GM21360 (cell line): Measurements from ENCODE around the gene OLA1.

Experiments
- ATAC-seq: cut with Tn5 transposase; IDR thresholded peaks from one replicate; pipeline ENCODE4 v1.9.1; 2021; ENCODE audit warnings: mild to moderate bottlenecking, moderate library complexity; ENCODE audit not compliant: unreplicated experiment

OLA1 gene

DNA sequence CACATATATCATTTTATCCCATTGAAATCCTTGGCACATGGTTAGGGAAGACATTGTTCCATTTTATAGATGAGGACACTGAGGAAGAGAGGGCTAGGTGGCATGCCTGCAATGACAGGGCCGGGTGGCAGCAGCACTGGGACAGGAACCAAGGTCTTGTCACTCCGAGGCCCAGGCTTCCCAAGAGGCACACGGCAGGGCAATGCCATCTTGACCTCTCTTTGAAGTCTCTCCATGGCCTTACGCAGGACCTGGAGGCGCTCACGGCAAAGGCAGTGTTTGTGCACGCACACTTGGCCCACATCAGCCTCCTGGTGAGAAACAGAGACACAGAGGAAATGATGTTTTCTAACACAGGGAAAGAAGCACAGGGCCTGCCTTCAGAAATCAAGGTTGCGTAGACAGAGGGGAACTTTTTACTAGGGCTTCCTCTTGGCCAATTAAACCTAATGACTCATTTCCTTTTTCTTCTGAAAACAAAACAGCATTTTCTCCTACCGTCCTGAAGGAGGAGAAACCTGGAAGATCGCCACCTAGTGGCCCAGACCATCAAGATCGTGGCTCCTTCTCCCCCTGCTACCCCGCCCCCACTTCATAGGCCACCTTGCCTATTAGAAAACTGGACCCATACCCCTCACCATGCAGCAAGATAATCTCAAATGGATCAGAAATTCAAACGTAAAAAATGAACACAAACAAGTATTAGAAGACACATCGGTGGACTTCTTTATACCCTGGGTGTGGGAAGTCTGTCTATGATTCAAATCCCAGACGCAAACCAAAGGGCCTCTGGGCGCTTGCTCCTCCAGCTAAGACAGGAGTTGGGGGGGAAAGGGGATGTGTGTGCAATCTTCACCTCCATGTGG, 208.5 kb downstream of the OLA1 start:
- peak; percentile 78 for ATAC-seq

DNA sequence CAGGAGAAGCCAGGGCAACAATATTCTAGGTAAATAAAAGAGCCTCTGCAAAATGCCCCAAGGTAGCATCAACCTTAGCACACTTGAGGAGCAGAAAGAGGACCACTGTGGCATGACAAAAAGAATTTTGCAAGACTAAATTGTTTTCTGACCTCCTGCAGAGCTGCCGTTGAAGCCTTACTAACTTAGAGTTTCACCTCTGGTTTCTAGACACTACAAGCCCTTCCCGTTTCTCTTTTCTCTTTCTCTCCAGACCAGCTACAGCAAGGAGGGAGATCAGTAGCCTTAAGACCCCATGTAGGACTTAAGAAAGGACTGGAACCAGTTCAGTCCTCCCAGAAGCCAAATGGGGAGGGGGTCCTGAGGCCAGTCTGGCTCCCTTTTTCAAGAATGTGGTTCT, 209.9 kb downstream of the OLA1 start:
- ATAC-seq: no peak

DNA sequence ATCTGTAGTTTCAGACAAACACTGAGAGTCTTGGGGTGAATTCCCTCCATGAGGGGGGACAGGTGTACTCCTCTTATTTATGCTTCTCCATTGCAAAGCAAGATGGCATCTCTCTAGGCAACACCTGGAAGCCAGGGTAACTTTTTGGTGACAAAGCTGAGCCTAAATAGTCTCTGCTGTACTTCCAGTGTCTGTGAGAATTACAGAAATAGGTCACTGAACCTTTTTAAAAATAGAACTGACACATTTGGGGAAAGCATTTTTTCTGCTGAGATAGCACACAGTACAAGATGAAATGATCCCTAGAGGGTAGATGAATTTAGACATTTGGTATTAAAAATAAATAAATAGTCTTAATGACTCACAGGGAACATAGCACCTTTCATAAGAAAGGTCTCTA, 211.5 kb downstream of the OLA1 start:
- no peak for ATAC-seq

DNA sequence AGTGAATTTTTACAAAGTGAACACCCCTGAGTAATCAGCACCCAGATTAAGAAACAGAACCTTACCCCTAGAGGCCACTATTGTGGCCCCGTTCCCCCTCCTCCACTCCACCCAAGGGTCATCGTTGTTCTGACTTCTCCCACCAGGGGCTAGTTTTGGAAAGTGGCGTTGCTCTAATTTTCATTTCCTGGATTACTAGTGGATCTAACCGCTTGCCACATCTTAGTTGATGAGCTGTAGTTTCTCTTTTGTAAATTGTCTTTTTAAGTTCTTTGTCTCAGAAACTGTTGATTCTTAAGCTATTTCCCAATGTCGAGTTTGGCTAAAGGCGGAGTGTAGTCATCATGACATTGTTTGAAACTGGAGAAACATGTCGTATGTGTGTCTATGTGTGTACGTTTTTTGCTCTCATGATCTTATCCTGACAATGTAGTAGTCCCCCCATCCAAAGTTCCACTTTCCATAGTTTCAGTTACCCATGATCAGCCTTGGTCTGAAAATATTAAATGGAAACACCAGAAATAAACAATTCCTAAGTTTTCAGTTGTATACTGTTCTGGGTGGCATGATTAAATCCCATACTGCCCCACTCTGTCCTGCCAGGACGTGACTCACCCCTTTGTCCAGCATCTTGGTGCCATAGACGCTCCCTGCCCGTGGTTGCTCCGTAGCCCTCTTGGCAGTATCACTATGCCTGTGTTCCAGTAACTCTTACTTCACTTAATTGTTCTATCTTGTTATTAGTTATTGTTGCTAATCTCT, 212.2 kb downstream of the OLA1 start:
- no peak for ATAC-seq

DNA sequence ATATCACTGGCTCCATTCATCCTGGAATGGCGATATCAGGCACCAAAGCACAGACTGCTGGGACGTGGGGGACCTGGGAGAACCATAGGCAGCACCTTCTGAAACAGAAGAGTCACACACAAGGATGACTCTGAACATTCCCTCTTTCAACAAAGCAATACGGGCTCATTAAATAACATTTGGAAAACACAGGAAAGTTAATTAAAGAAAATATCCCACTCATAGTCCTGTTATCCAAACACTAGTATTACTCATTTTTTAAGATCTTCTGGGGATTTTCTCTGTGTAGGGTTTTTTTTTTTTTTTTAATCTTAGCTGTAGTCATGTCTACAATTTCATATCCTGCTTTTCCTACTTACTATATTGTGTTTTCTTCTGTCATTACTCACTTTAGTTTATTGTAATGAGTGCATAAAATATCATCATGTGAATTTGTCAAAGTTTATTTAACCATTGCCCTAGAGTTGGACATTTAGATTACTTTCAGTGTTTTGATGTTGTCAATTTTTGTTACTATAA, 213.2 kb downstream of the OLA1 start:
- ATAC-seq: no peak

DNA sequence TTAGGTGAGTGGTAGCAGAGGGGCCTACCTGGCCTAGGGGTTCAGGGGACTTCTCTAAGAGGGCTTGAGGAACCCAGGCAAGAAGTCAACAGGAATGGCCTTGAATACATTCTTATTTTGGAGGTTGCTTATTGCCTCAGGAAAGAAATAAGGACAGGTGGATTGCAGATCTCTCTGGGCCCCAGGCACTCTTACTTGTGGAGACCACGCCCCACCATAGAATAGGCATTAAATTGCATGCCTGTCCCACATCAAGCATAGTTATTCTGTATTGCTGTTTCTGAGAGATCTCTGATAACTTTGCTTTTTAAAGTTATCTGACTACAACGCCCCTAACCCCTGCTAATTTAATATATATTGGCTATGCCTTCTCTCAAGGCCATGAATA, 215.2 kb downstream of the OLA1 start:
- ATAC-seq: no peak

DNA sequence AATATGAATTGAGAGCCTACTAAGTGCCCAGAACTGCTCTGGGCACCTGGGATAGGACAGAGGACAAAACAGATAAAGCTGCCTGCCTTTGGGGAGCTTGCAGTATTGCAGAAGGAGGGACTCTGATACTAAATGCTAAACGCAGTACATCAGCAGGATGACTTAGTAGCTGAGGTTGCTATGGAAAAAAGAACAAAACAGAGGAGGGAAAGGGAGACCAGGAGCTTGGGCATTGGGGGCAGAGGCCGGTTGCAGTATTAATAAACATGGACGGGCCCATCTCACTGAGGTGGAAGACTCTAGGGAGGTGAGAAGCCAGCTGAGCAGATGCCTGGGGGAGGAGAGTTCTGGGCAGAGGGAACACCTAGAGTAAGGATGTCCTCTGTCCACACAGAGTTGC, 217.1 kb downstream of the OLA1 start:
- no peak for ATAC-seq

DNA sequence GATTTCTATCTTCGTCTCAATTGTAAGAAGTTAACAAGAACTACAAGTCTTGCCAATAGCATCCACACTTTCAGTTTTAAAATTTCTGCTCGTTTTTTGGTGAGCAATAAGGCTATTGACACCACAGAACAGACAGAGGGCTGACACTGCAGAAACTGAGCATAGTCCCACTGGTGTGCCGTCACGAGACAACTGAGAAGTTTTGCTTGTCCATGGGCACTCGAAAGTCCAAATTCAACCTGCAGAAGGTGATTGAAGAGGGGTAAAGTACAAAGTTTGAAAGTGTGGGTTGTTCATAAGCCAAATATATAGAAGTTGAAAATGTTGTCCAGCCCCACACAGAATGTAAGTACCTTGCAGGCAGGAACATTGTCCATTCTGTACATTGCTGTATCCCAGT, 219.4 kb downstream of the OLA1 start:
- ATAC-seq: no peak

DNA sequence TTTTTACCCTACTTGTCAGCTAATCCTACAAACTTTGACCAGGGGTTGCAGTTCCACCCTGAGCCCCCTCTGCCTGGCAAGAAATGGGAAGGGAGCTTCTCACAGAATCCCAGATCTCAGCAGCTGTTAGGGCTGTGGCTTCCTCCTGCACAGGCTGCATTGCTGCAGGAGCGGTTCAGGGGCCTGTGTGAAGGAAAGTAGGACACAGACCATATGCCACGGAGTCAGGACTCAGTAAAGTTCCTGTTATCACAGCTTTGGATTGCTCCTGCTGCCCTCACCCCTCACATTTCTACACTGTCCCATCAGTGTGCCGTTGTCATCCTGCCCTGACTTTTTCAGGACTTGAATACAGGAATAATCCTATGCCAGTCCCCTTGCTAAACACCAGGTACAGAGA, 220.4 kb downstream of the OLA1 start:
- no peak for ATAC-seq

DNA sequence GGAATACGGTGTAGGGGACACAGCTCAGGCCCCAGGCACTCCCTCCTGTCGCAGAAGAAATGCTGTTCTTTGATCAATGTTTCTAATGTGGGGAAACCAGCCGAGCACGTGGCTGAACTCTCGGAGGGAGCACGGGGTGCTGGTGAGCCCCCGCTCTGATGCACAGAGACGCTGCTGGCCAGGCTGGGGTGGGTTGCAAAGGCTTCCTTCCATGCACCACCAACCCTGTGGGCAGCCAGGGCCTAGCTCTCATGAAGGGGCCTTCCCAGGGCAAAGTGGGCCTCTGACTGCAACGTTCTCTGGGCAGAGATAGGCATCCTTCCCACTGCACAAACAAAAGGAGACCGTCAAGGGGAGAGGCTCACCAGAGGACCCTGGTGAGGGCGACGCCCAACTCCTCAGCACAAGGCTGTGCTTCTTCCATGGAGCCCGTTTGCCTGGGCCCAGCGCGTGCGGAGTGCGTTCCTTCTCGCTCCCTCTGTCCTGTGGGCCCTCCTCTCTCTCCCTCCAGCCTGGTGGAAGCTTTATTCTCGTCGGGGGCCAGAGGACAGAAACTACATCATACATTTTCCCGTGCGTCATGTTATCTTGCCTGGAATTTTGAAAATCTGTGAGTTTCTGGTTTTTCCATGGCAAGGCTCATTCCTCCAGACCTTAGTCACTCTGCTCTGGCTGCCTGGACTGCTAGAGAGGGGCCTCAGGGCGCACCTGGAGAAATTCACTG, 222.0 kb downstream of the OLA1 start:
- ATAC-seq: no peak

DNA sequence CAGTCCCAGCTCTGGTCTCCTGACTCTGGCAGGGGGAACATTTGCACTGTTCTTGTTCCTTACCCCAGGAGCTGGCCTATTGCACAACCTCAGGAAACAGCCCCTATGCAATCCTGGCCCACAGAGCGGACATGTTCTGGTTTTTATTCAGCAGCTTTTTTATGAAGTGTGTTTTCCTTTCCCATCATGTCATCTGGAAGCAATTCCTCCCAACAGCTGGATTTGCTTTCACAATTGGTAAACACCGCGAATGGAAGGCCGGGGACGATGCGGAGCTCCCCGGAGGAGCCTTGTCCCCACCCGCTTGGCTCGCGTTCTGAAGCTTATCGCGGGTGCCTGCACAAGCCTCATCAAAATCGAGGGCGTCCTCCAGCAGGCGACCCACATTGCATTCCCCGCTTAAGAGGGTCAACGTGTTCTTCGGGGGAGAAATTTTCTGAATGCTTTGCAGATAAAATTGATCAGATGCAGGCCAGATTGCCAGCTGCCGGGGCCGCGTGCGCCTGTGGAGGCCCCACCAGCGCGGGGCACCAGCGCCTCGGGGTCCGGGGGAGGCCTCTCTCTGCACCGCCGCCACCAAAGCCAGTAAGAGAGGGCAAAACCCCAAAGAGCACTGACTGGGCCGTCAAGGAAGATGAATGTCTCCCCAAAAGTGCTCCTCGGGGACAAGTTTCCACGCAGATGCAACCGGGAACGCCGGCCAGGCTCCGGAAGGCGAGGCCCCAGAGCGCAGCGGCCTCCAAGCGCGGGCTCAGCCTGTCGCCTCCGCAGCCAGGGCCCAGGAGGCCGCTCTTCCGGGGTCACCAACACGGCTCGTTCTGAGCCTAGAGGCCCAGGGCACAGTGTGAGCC, 222.8 kb downstream of the OLA1 start:
- no peak for ATAC-seq

DNA sequence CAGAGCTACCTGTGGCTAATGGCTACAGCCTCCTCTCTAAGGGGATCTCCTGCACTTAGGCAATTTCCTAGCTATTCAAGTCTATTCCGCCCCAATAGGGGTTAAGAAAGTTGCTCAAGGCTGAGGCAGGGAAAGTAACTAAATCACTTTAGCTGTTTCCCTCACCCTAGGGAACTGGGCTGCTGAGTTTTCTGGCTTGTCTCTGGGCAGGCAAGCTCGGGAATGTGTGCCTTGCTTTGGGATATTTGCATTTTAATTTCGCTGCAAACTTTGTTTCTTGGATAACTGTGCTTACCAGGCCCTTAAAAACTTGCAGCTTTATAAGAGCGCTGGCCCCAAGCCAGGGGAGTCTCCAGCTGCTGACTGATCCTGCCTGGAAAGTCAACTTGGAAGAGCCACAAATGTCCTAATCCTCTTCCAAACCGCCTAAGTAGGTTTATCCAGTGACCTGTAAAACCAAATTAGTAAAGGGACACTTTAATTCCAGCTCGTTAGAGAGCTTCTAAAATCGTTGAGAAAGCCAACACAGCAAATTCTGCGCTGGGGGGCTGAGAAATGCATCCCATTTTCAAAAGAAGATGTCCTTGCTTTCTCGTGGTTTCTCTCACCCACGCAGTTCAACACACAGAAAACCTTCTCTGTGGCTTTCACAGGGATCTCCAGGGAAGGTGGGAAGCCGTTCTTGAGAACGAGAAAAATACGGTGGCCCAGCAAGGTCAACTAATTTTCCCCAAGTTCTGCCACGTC, 223.6 kb downstream of the OLA1 start:
- no peak for ATAC-seq

DNA sequence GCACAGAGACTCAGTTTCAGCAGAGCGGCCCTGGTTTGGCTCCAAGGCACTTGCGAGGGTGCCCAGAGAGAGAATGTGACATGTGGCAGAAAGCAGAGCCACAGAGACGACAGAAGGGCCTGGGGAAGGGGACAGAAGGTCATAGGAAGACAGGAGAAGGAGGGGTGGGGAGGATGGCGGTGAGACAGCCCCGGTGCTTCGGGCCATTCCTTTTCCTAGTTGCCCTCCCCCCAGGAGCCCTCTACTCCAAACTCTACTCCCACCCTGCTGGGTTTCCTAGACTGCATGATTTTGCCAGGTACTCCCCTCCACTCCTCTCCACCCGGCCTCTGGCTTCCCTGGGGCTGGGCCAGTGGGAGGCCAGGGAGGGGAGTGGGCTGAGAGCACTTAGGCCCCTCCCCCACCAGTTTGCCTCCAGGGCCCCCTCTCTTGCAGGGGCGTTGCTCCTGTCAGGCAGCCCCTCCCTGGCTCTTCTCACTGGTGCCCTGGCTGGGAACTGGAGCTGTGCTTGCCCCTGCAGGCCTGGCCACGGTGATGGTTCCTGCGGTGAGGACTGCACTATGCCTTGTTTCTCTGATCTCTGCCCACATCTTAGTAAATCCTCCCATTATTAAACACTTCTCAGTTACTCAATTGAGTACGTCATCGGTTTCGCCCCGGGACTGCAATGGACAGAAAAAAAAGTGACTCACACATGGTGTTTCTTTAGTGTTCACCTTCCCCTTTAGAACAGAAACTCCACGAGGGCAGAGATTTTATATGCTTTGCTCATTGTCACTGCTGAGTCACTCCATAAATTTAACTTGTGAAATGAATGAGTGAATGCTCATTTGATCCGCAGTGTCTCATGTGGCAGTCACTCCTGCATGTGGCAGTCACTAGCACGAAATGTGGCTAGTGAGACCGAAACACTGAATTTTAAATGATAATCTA, 224.5 kb downstream of the OLA1 start:
- ATAC-seq: no peak
